Activated naive CD8-positive, alpha-beta T cell treated with anti-CD3 and anti-CD28 coated beads, Interleukin-2, amount 10 ng/mL, durations not matched to agents 7 days and 5 days (primary cell): ENCODE measurements around the gene CSMD2. TPM values are rescaled to one million over a fixed set of nuclear protein-coding genes. Genes with fewer than 3 reads are reported as not detected.

ENCODE experiments used
- ATAC-seq: fragments of 150-1000 bp; cut with Tn5 transposase; one replicate; pipeline ENCODE4 v1.10.0; 2021; ENCODE audit warnings: low read depth, moderate library complexity
- POLR2A ChIA-PET: fragments of 350-600 bp; sonication (Branson Sonifier 250); formaldehyde crosslinking; loops from one replicate; lab custom pipeline; 2021; ENCODE audit warnings: antibody characterized with exemption; lab: Charles Lee
- DNase-seq: peaks from one replicate; pipeline ENCODE4 v3.0.0; 2021
- H3K27ac Mint-ChIP-seq: one replicate; pipeline ENCODE4 v1.8.0; 2022; ENCODE audit warnings: mild to moderate bottlenecking, mixed read lengths
- H3K27me3 Mint-ChIP-seq: one replicate; pipeline ENCODE4 v1.8.0; 2022; ENCODE audit warnings: mild to moderate bottlenecking, moderate library complexity, mixed read lengths
- H3K36me3 Mint-ChIP-seq: one replicate; pipeline ENCODE4 v1.8.0; 2021; ENCODE audit warnings: mild to moderate bottlenecking, mixed read lengths
- H3K4me1 Mint-ChIP-seq: one replicate; pipeline ENCODE4 v1.8.0; 2021; ENCODE audit warnings: mixed read lengths
- H3K4me3 Mint-ChIP-seq: one replicate; pipeline ENCODE4 v1.8.0; 2022; ENCODE audit warnings: mild to moderate bottlenecking, moderate library complexity, mixed read lengths
- H3K9me3 Mint-ChIP-seq: one replicate; pipeline ENCODE4 v1.8.0; 2021; ENCODE audit warnings: mixed read lengths
- total RNA-seq, 2 experiments: library from RNA; stranded (reverse); gene quantifications; one replicate each; pipeline ENCODE4 v1.2.3, GENCODE V29; 2021

Gene CSMD2
- total RNA-seq, 2 experiments from 2014 or later = not detected

- Mint-ChIP-seq H3K27ac (no peak overlapping the region), H3K27me3 (peaks cover 5% of the 10 kb centered on the region), H3K36me3 (no peaks in the 10 kb centered on the region), H3K9me3 (peaks cover 1% of the 10 kb centered on the region), H3K4me3 (no peak overlapping the region), H3K4me1 (no peaks in the 10 kb centered on the region)
- DNase-seq (no peak), ATAC-seq (no peak)
- POLR2A ChIA-PET = no interaction called here
Measured at GRCh38 chr1:33921281-33921680, 243.7 kb downstream of the CSMD2 start.

- no peaks in the 10 kb centered on the region for H3K4me1 Mint-ChIP-seq
- H3K4me3 Mint-ChIP-seq = no peak overlapping the region
- H3K9me3 Mint-ChIP-seq = no peaks in the 10 kb centered on the region
- no peak for ATAC-seq
- peaks cover 2% of the 10 kb centered on the region for H3K27me3 Mint-ChIP-seq
- POLR2A ChIA-PET = no interaction called here
- no peak overlapping the region for H3K27ac Mint-ChIP-seq
- H3K36me3 Mint-ChIP-seq = no peaks in the 10 kb centered on the region
- DNase-seq = no peak
Measured at GRCh38 chr1:33918368-33918767, 246.7 kb downstream of the CSMD2 start.

- Mint-ChIP-seq H3K9me3 (no peaks in the 10 kb centered on the region), H3K4me1 (no peaks in the 10 kb centered on the region), H3K27me3 (peaks cover 2% of the 10 kb centered on the region), H3K36me3 (no peaks in the 10 kb centered on the region), H3K4me3 (no peak overlapping the region), H3K27ac (no peak overlapping the region)
- POLR2A ChIA-PET = no interaction called here
- ATAC-seq (no peak), DNase-seq (no peak)
Measured at GRCh38 chr1:33916786-33917185, 248.2 kb downstream of the CSMD2 start.

GRCh38 chr1:33914531-33914930, 250.5 kb downstream of the CSMD2 start:
- peaks cover 4% of the 10 kb centered on the region for H3K27me3 Mint-ChIP-seq

GRCh38 chr1:33908324-33908956, 256.6 kb downstream of the CSMD2 start:
- ATAC-seq = no peak
- Mint-ChIP-seq H3K27ac (no peak overlapping the region), H3K36me3 (no peaks in the 10 kb centered on the region), H3K9me3 (no peaks in the 10 kb centered on the region), H3K4me3 (no peak overlapping the region), H3K27me3 (peaks cover 6% of the 10 kb centered on the region), H3K4me1 (no peaks in the 10 kb centered on the region)
- DNase-seq = no peak
- POLR2A ChIA-PET = no interaction called here

More at GRCh38 chr1:33914531-33914930, 250.5 kb downstream of the CSMD2 start:
- ATAC-seq (no peak), DNase-seq (no peak)
- no peaks in the 10 kb centered on the region for H3K36me3 Mint-ChIP-seq
- H3K27ac Mint-ChIP-seq = no peak overlapping the region
- no peaks in the 10 kb centered on the region for H3K9me3 Mint-ChIP-seq
- no peak overlapping the region for H3K4me3 Mint-ChIP-seq
- POLR2A ChIA-PET = no interaction called here
- H3K4me1 Mint-ChIP-seq = no peaks in the 10 kb centered on the region

- no peaks in the 10 kb centered on the region for H3K9me3 Mint-ChIP-seq
- no peaks in the 10 kb centered on the region for H3K4me1 Mint-ChIP-seq
- DNase-seq = no peak
- no peaks in the 10 kb centered on the region for H3K36me3 Mint-ChIP-seq
- no peak overlapping the region for H3K4me3 Mint-ChIP-seq
- peaks cover 14% of the 10 kb centered on the region for H3K27me3 Mint-ChIP-seq
- no peak for ATAC-seq
- POLR2A ChIA-PET = no interaction called here
- H3K27ac Mint-ChIP-seq = no peak overlapping the region
Measured at GRCh38 chr1:33906156-33906555, 258.9 kb downstream of the CSMD2 start.

GRCh38 chr1:33905241-33905640, 259.8 kb downstream of the CSMD2 start:
- H3K27ac Mint-ChIP-seq = no peak overlapping the region
- H3K4me3 Mint-ChIP-seq = no peak overlapping the region
- no peaks in the 10 kb centered on the region for H3K36me3 Mint-ChIP-seq
- POLR2A ChIA-PET = no interaction called here
- peaks cover 15% of the 10 kb centered on the region for H3K27me3 Mint-ChIP-seq
- DNase-seq (no peak), ATAC-seq (no peak)
- no peaks in the 10 kb centered on the region for H3K9me3 Mint-ChIP-seq
- H3K4me1 Mint-ChIP-seq = no peaks in the 10 kb centered on the region

GRCh38 chr1:33903210-33903589, 261.8 kb downstream of the CSMD2 start:
- H3K27ac Mint-ChIP-seq = no peak overlapping the region

GRCh38 chr1:33902486-33903209, 262.4 kb downstream of the CSMD2 start:
- DNase-seq (no peak), ATAC-seq (no peak)
- no peaks in the 10 kb centered on the region for H3K4me1 Mint-ChIP-seq
- no peak overlapping the region for H3K4me3 Mint-ChIP-seq
- H3K36me3 Mint-ChIP-seq = no peaks in the 10 kb centered on the region
- H3K27ac Mint-ChIP-seq = no peak overlapping the region
- H3K9me3 Mint-ChIP-seq = no peaks in the 10 kb centered on the region
- POLR2A ChIA-PET = no interaction called here
- H3K27me3 Mint-ChIP-seq = peaks cover 14% of the 10 kb centered on the region

More at GRCh38 chr1:33903210-33903589, 261.8 kb downstream of the CSMD2 start:
- Mint-ChIP-seq H3K4me1 (no peaks in the 10 kb centered on the region), H3K9me3 (no peaks in the 10 kb centered on the region), H3K4me3 (no peak overlapping the region), H3K36me3 (no peaks in the 10 kb centered on the region), H3K27me3 (peaks cover 14% of the 10 kb centered on the region)
- POLR2A ChIA-PET = no interaction called here
- DNase-seq = no peak
- ATAC-seq = no peak

GRCh38 chr1:33899746-33900145, 265.3 kb downstream of the CSMD2 start:
- Mint-ChIP-seq H3K4me3 (no peak overlapping the region), H3K36me3 (no peaks in the 10 kb centered on the region), H3K4me1 (no peaks in the 10 kb centered on the region), H3K27ac (no peak overlapping the region), H3K27me3 (peaks cover 14% of the 10 kb centered on the region), H3K9me3 (no peaks in the 10 kb centered on the region)
- POLR2A ChIA-PET = no interaction called here
- ATAC-seq (no peak), DNase-seq (no peak)

GRCh38 chr1:33898881-33899280, 266.1 kb downstream of the CSMD2 start:
- Mint-ChIP-seq H3K4me3 (no peak overlapping the region), H3K4me1 (no peaks in the 10 kb centered on the region), H3K36me3 (no peaks in the 10 kb centered on the region), H3K27ac (no peak overlapping the region), H3K9me3 (no peaks in the 10 kb centered on the region), H3K27me3 (peaks cover 14% of the 10 kb centered on the region)
- POLR2A ChIA-PET = no interaction called here
- ATAC-seq (no peak), DNase-seq (no peak)

- H3K9me3 Mint-ChIP-seq = no peaks in the 10 kb centered on the region
- POLR2A ChIA-PET = no interaction called here
- H3K27me3 Mint-ChIP-seq = peaks cover 9% of the 10 kb centered on the region
- no peaks in the 10 kb centered on the region for H3K36me3 Mint-ChIP-seq
- H3K27ac Mint-ChIP-seq = no peak overlapping the region
- DNase-seq = no peak
- H3K4me3 Mint-ChIP-seq = no peak overlapping the region
- H3K4me1 Mint-ChIP-seq = no peaks in the 10 kb centered on the region
- no peak for ATAC-seq
Measured at GRCh38 chr1:33898406-33898805, 266.6 kb downstream of the CSMD2 start.

GRCh38 chr1:33897092-33897725, 267.8 kb downstream of the CSMD2 start:
- ATAC-seq (no peak), DNase-seq (no peak)
- Mint-ChIP-seq H3K9me3 (no peaks in the 10 kb centered on the region), H3K4me3 (no peak overlapping the region), H3K4me1 (no peaks in the 10 kb centered on the region), H3K27me3 (peaks cover 3% of the 10 kb centered on the region), H3K36me3 (no peaks in the 10 kb centered on the region), H3K27ac (no peak overlapping the region)
- POLR2A ChIA-PET = no interaction called here

GRCh38 chr1:33895976-33896375, 269.1 kb downstream of the CSMD2 start:
- H3K4me3 Mint-ChIP-seq = no peak overlapping the region
- H3K36me3 Mint-ChIP-seq = no peaks in the 10 kb centered on the region
- no peaks in the 10 kb centered on the region for H3K27me3 Mint-ChIP-seq
- H3K4me1 Mint-ChIP-seq = no peaks in the 10 kb centered on the region
- ATAC-seq (no peak), DNase-seq (no peak)
- H3K27ac Mint-ChIP-seq = no peak overlapping the region
- POLR2A ChIA-PET = no interaction called here
- H3K9me3 Mint-ChIP-seq = no peaks in the 10 kb centered on the region
